GM12875 (cell line): ENCODE results near the gene PHLDB3.

Source experiments
- H3K4me3 ChIP-seq: one replicate; pipeline ENCODE4 v1.5.1; 2011; ENCODE audit warnings: low read depth, low read length, control low read depth
- CTCF ChIP-seq: IDR thresholded peaks from 2 replicates; pipeline ENCODE4 v1.5.1; 2011; ENCODE audit warnings: low read depth, mild to moderate bottlenecking, control low read depth, inconsistent platforms, low read length, moderate library complexity, borderline replicate concordance; ENCODE audit not compliant: insufficient read depth

PHLDB3 gene

GRCh38 chr19:43546581-43546980 lies 42.0 kb upstream of the PHLDB3 start:
- H3K4me3 ChIP-seq: no peak overlapping the region
- TF ChIP-seq CTCF: no peak

GRCh38 chr19:43545981-43546380 lies 41.4 kb upstream of the PHLDB3 start:
- TF ChIP-seq CTCF: no peak

GRCh38 chr19:43545276-43545675 lies 40.7 kb upstream of the PHLDB3 start:
- no peak for TF ChIP-seq CTCF
- no peak overlapping the region for H3K4me3 ChIP-seq

More at GRCh38 chr19:43545981-43546380, 41.4 kb upstream of the PHLDB3 start:
- no peak overlapping the region for H3K4me3 ChIP-seq

- no peak for TF ChIP-seq CTCF
- H3K4me3 ChIP-seq: no peak overlapping the region
These were observed 39.5 kb upstream of the PHLDB3 start for GRCh38 chr19:43544077-43544476.

- no peak for TF ChIP-seq CTCF
- no peak overlapping the region for H3K4me3 ChIP-seq
These were observed 37.5 kb upstream of the PHLDB3 start for GRCh38 chr19:43541920-43542650.

GRCh38 chr19:43540381-43540780 lies 35.8 kb upstream of the PHLDB3 start:
- TF ChIP-seq CTCF: no peak
- H3K4me3 ChIP-seq: no peak overlapping the region

- TF ChIP-seq CTCF: no peak
- no peak overlapping the region for H3K4me3 ChIP-seq
These were observed 34.4 kb upstream of the PHLDB3 start for GRCh38 chr19:43538922-43539321.
